Measurements from ENCODE around the gene FMOD.

The FMOD gene

DNA sequence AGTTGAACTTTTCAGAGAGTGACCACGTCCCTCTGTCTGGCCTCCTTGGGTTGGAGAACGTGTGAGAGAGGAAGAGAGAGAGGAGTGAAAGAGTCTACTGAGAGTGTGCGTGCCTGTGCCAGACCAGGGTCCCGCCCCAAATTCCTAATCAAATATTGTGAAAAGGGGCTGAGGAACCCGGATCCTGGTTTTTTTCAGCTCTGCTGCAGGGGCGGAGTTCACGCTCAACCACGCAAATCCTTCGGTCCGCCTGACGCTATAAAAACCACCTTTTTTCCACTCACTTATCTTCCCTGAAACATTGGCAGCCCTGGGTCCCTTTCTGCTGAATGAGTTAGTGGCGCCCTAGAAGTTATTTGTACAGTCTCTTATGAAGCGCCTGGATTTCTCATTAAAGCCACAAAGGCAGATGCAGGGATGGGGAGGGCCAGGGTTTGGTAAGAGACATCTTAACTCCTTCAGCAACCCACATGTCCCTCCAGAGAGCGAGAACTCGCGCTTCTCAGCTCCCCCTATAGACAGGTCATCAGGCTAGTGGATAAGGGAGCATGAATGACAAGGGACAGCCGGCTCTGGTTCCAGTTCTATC lies at the start of gene FMOD:
Gene FMOD, minus strand, starts transcription at position 86 of the 589 bp plus-strand sequence. CDS start 2,852 bp downstream, outside the sequence.
- ATAC-seq (replicated peaks; ENCODE audit: extremely low read depth, poor library complexity, severe bottlenecking) (no peak), DNase-seq (ENCODE audit: low spot score in 2 of 2) (no peak)
- H3K4me3 Mint-ChIP-seq, result no peak within 1 kb of the TSS
- no peaks in the 10 kb centered on the region for H3K9me3 Mint-ChIP-seq
- H3K36me3 Mint-ChIP-seq (ENCODE audit: insufficient read depth), result peaks cover 2% of the 10 kb centered on the region
- H3K27me3 Mint-ChIP-seq, result peaks cover 75% of the 10 kb centered on the region
- no peak within 1 kb of the TSS for H3K27ac Mint-ChIP-seq (ENCODE audit: low read depth)
- H3K4me1 Mint-ChIP-seq, result no peaks in the 10 kb centered on the region

GRCh38 chr1:203396595-203397194 lies 45.8 kb upstream of the FMOD start:
- Mint-ChIP-seq H3K4me3 (no peak overlapping the region), H3K36me3 (ENCODE audit: insufficient read depth) (no peaks in the 10 kb centered on the region), H3K9me3 (no peaks in the 10 kb centered on the region), H3K4me1 (no peaks in the 10 kb centered on the region), H3K27me3 (peaks cover 67% of the 10 kb centered on the region), H3K27ac (ENCODE audit: low read depth) (no peak overlapping the region)
- ATAC-seq (replicated peaks; ENCODE audit: extremely low read depth, poor library complexity, severe bottlenecking) (no peak), DNase-seq (ENCODE audit: low spot score in 2 of 2) (no peak)

- H3K27ac Mint-ChIP-seq (ENCODE audit: low read depth), result no peak overlapping the region
- no peak for DNase-seq (ENCODE audit: low spot score in 2 of 2)
- H3K36me3 Mint-ChIP-seq (ENCODE audit: insufficient read depth), result no peaks in the 10 kb centered on the region
- H3K27me3 Mint-ChIP-seq, result peaks cover 65% of the 10 kb centered on the region
- no peak for ATAC-seq (replicated peaks; ENCODE audit: extremely low read depth, poor library complexity, severe bottlenecking)
- H3K9me3 Mint-ChIP-seq, result no peaks in the 10 kb centered on the region
- no peak overlapping the region for H3K4me3 Mint-ChIP-seq
- H3K4me1 Mint-ChIP-seq, result no peaks in the 10 kb centered on the region
Measured at GRCh38 chr1:203395751-203396150, 44.8 kb upstream of the FMOD start.

GRCh38 chr1:203390298-203390697 lies 39.4 kb upstream of the FMOD start:
- no peak overlapping the region for H3K27ac Mint-ChIP-seq (ENCODE audit: low read depth)
- H3K4me3 Mint-ChIP-seq, result no peak overlapping the region
- peaks cover 63% of the 10 kb centered on the region for H3K27me3 Mint-ChIP-seq
- H3K9me3 Mint-ChIP-seq, result no peaks in the 10 kb centered on the region
- no peaks in the 10 kb centered on the region for H3K36me3 Mint-ChIP-seq (ENCODE audit: insufficient read depth)
- DNase-seq (ENCODE audit: low spot score in 2 of 2), result no peak
- ATAC-seq (replicated peaks; ENCODE audit: extremely low read depth, poor library complexity, severe bottlenecking), result no peak
- no peaks in the 10 kb centered on the region for H3K4me1 Mint-ChIP-seq

DNA sequence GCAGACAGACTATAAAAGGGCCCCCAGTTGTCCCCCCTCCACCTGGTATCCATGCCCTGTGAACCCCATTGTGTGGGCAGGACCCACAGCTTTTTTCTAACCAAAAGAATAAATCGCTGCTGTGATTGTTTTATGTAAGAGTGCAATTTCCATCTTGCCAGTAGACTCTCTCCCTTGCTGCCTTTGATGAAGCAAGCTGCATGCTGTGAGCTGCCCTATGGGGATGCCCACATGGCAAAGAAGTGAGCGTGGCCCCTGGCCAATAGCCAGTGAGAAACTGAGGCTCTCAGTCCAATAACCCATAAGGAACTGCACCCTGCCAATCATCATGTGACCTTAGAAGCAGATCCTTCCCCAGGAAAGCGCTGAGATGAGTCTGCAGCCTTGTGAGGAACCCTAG lies 37.8 kb upstream of the FMOD start:
- Mint-ChIP-seq H3K4me1 (no peaks in the 10 kb centered on the region), H3K4me3 (no peak overlapping the region), H3K27me3 (peaks cover 69% of the 10 kb centered on the region), H3K36me3 (ENCODE audit: insufficient read depth) (no peaks in the 10 kb centered on the region), H3K27ac (ENCODE audit: low read depth) (no peak overlapping the region), H3K9me3 (no peaks in the 10 kb centered on the region)
- ATAC-seq (replicated peaks; ENCODE audit: extremely low read depth, poor library complexity, severe bottlenecking), result no peak
- no peak for DNase-seq (ENCODE audit: low spot score in 2 of 2)

DNA sequence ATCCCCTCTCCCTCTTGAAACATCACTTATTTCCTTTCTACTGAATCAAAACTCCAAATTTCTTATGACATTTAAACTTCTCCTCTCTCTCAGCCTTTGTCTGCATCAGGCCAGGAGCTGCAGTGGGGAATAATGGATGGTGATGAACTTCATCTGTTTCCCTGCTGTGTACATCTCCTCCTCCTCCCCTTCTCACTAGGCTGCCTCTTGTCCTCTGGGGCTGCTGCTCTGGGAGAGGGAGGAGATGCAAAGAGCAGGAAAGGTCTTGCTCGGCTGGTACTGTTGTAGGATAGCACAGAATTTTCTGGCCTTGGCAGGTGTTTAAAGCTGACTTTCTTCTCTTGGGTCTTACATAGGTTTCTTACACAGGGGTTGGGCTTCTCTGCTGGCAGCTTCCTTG lies 31.1 kb upstream of the FMOD start:
- Mint-ChIP-seq H3K36me3 (ENCODE audit: insufficient read depth) (no peaks in the 10 kb centered on the region), H3K4me3 (no peak overlapping the region), H3K4me1 (no peaks in the 10 kb centered on the region), H3K27me3 (peaks cover 44% of the 10 kb centered on the region), H3K27ac (ENCODE audit: low read depth) (no peak overlapping the region), H3K9me3 (no peaks in the 10 kb centered on the region)
- ATAC-seq (replicated peaks; ENCODE audit: extremely low read depth, poor library complexity, severe bottlenecking), result no peak
- no peak for DNase-seq (ENCODE audit: low spot score in 2 of 2)

DNA sequence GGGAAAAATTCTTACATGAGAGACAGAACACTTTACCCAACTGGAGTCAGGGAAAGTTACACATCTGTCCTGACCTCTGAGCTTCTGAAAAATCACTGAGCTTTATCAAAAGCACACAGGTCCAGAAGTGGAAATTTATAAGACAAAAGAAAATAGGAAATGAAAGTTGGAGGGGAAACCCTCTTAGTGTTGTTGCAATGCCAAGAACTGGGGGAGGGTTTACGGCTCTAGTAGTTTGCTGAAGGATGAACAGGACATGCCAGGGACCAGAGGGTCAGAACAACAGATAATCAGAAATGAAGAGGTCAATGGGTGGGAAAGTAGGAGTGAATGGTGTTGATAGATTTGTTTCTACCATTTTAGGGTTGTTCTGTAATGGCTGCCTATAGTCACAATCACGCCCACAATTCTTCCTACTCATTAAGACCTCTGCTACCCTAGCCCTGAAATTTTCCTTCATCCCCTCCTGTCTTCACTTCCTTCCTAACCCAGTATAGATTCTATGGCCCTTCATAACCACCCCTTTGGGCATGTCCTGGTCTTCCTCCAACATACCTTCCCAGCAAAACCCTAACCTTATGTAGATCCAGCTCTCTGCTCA lies 30.3 kb upstream of the FMOD start:
- DNase-seq (ENCODE audit: low spot score in 2 of 2) (no peak), ATAC-seq (replicated peaks; ENCODE audit: extremely low read depth, poor library complexity, severe bottlenecking) (no peak)
- Mint-ChIP-seq H3K27ac (ENCODE audit: low read depth) (no peak overlapping the region), H3K36me3 (ENCODE audit: insufficient read depth) (no peaks in the 10 kb centered on the region), H3K4me1 (no peaks in the 10 kb centered on the region), H3K9me3 (no peaks in the 10 kb centered on the region), H3K4me3 (no peak overlapping the region), H3K27me3 (peaks cover 44% of the 10 kb centered on the region)

DNA sequence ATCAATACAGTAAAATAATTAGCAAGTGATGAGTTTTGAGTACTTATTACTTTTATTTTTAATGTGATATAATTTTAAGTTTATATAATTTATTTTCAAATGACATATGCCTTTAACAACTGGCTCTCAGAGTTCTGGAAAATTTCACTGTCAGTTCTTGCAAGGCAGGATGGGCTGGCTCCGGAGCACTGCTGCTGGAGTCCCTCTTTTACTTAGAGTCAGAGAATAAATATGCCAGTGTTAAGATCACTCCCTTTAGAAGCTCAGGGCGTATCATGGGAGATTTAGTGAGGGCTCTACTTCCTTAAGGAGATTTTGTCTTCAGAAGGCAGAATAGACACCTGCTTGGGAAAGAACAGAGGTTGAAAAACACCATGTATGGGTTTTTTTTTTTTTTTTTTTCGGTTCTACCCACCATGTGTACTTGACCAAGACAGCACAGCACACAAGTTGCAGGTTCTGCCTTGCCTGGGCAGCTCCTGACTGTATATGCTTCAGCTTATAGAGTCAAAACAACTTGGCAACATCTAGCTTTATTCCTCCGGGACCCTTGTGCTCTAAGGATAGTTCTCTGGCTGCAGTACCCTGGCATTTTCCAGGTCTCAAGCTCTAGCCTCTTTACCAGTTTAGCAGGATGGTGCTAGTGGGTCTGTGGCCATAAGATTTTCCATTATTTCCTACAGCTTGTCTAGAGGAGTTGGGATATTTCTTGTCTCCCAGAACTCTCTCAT lies 29.7 kb upstream of the FMOD start:
- Mint-ChIP-seq H3K9me3 (no peaks in the 10 kb centered on the region), H3K4me3 (no peak overlapping the region), H3K27me3 (peaks cover 40% of the 10 kb centered on the region), H3K4me1 (no peaks in the 10 kb centered on the region), H3K36me3 (ENCODE audit: insufficient read depth) (no peaks in the 10 kb centered on the region), H3K27ac (ENCODE audit: low read depth) (no peak overlapping the region)
- DNase-seq (ENCODE audit: low spot score in 2 of 2) (no peak), ATAC-seq (replicated peaks; ENCODE audit: extremely low read depth, poor library complexity, severe bottlenecking) (no peak)

- Mint-ChIP-seq H3K4me3 (no peak overlapping the region), H3K36me3 (ENCODE audit: insufficient read depth) (no peaks in the 10 kb centered on the region), H3K27ac (ENCODE audit: low read depth) (no peak overlapping the region), H3K4me1 (no peaks in the 10 kb centered on the region), H3K27me3 (peaks cover 34% of the 10 kb centered on the region), H3K9me3 (no peaks in the 10 kb centered on the region)
- no peak for DNase-seq (ENCODE audit: low spot score in 2 of 2)
- ATAC-seq (replicated peaks; ENCODE audit: extremely low read depth, poor library complexity, severe bottlenecking), result no peak
Measured at GRCh38 chr1:203379825-203380224, 28.9 kb upstream of the FMOD start.

GRCh38 chr1:203378556-203379245 lies 27.8 kb upstream of the FMOD start:
- no peaks in the 10 kb centered on the region for H3K9me3 Mint-ChIP-seq
- DNase-seq (ENCODE audit: low spot score in 2 of 2) (no peak), ATAC-seq (replicated peaks; ENCODE audit: extremely low read depth, poor library complexity, severe bottlenecking) (no peak)
- peaks cover 24% of the 10 kb centered on the region for H3K27me3 Mint-ChIP-seq
- H3K4me3 Mint-ChIP-seq, result no peak overlapping the region
- H3K4me1 Mint-ChIP-seq, result no peaks in the 10 kb centered on the region
- H3K36me3 Mint-ChIP-seq (ENCODE audit: insufficient read depth), result no peaks in the 10 kb centered on the region
- H3K27ac Mint-ChIP-seq (ENCODE audit: low read depth), result no peak overlapping the region

DNA sequence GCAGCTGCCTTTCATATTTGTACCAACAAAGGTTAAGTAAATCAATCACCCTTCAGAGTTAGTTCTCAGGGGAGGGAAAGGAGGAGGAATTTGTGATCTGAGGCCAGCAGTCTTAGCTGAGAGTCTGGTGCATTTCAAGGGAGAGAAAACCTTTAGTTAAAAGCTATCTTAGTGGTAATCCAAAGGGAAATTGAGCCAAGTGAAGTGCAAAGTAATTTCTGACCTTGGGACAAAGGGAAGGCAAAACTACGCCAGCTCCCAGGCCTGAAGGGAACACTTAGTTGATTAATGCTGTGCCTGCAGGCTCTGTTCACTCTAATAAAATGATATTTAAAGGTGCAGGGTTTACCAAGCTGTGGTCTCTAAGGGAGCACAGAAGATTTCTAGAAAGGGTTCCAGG lies 23.1 kb upstream of the FMOD start:
- Mint-ChIP-seq H3K36me3 (ENCODE audit: insufficient read depth) (no peaks in the 10 kb centered on the region), H3K27ac (ENCODE audit: low read depth) (no peak overlapping the region), H3K4me3 (no peak overlapping the region), H3K27me3 (peaks cover 19% of the 10 kb centered on the region), H3K4me1 (no peaks in the 10 kb centered on the region), H3K9me3 (no peaks in the 10 kb centered on the region)
- ATAC-seq (replicated peaks; ENCODE audit: extremely low read depth, poor library complexity, severe bottlenecking) (no peak), DNase-seq (ENCODE audit: low spot score in 2 of 2) (no peak)

DNA sequence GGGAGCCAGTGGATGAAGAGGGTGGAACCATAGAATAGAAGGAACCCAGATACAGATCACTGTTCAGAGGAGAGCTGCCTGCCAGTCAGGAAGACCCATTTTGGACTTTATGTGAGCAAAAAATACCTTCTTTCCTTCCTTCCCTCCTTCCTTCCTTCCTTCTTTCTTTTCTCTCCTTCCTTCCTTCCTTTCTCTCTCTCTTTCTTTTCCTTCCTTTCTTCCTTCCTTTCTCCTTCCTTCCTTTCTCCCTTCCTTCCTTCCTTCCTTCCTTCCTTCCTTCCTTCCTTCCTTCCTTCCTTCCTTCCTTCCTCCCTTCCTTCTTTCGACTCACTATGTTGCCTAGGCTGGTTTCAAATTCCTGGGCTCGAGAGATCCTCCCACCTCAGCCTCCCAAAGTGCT lies 22.1 kb upstream of the FMOD start:
- H3K9me3 Mint-ChIP-seq, result no peaks in the 10 kb centered on the region
- no peak for DNase-seq (ENCODE audit: low spot score in 2 of 2)
- no peak overlapping the region for H3K27ac Mint-ChIP-seq (ENCODE audit: low read depth)
- no peak for ATAC-seq (replicated peaks; ENCODE audit: extremely low read depth, poor library complexity, severe bottlenecking)
- no peaks in the 10 kb centered on the region for H3K4me1 Mint-ChIP-seq
- H3K36me3 Mint-ChIP-seq (ENCODE audit: insufficient read depth), result no peaks in the 10 kb centered on the region
- H3K4me3 Mint-ChIP-seq, result no peak overlapping the region
- H3K27me3 Mint-ChIP-seq, result peaks cover 26% of the 10 kb centered on the region
